Suprapubic skin (tissue), 4 donors: ENCODE measurements around the gene SOHLH2.

Experiments
- CTCF ChIP-seq, 2 donors: fragments of 200-600 bp in 1 of 2; fragments of 450-650 bp in 1 of 2; sonication (generic) in 1 of 2; IDR thresholded peaks; one replicate each; pipeline ENCODE4 v1.5.1; 2016 to 2019; ENCODE audit warnings: antibody characterized with exemption in 2 of 2, mild to moderate bottlenecking in 1 of 2, moderate library complexity in 1 of 2
- EP300 ChIP-seq: sonication (generic); formaldehyde crosslinking; IDR thresholded peaks from one replicate; pipeline ENCODE4 v1.6.1; 2017; ENCODE audit warnings: antibody characterized with exemption
- POLR2A ChIP-seq, 2 donors: fragments of 450-650 bp; IDR thresholded peaks; one replicate each; pipeline ENCODE4 v1.6.1; 2017; ENCODE audit warnings: antibody characterized with exemption in 2 of 2, mild to moderate bottlenecking in 2 of 2, moderate library complexity in 2 of 2
- POLR2AphosphoS5 ChIP-seq, 3 donors: sonication (generic); formaldehyde crosslinking; IDR thresholded peaks; one replicate each; pipeline ENCODE4 v1.6.1; 2017; ENCODE audit warnings: antibody characterized with exemption in 3 of 3

- TF ChIP-seq CTCF (IDR thresholded peaks at IDR 0.05), result no peak
- TF ChIP-seq POLR2AphosphoS5 (IDR thresholded peaks at IDR 0.05), result no peak
- TF ChIP-seq EP300, result no peak
- TF ChIP-seq POLR2A (IDR thresholded peaks at IDR 0.05), result no peak
These were observed 21.1 kb downstream of the SOHLH2 start for GRCh38 chr13:36193151-36193855.
